ENCODE measurements around the gene OR10K1. TPM values are rescaled to one million over a fixed set of nuclear protein-coding genes. Genes with fewer than 3 reads are reported as not detected.

OR10K1 gene
- total RNA-seq, 1 donor from 2014 or later: not detected

GRCh38 chr1:158457246-158457645, 4.4 kb upstream of the OR10K1 start:
- H3K27ac Mint-ChIP-seq (ENCODE audit: unreplicated experiment): no peak overlapping the region
- H3K4me3 Mint-ChIP-seq (ENCODE audit: unreplicated experiment): no peak overlapping the region
- no peaks in the 10 kb centered on the region for H3K36me3 Mint-ChIP-seq (ENCODE audit: unreplicated experiment)

GRCh38 chr1:158458263-158458662, 3.4 kb upstream of the OR10K1 start:
- Mint-ChIP-seq H3K27ac (ENCODE audit: unreplicated experiment) (no peak overlapping the region), H3K36me3 (ENCODE audit: unreplicated experiment) (no peaks in the 10 kb centered on the region), H3K27me3 (ENCODE audit: unreplicated experiment) (no peaks in the 10 kb centered on the region), H3K4me1 (ENCODE audit: unreplicated experiment) (no peaks in the 10 kb centered on the region), H3K9me3 (ENCODE audit: unreplicated experiment) (peaks cover 8% of the 10 kb centered on the region), H3K4me3 (ENCODE audit: unreplicated experiment) (no peak overlapping the region)
- DNase-seq (ENCODE audit: extremely low spot score, unreplicated experiment): no peak
- no peak for TF ChIP-seq CTCF (IDR thresholded peaks at IDR 0.05)

More at GRCh38 chr1:158457246-158457645, 4.4 kb upstream of the OR10K1 start:
- Mint-ChIP-seq H3K4me1 (ENCODE audit: unreplicated experiment) (no peaks in the 10 kb centered on the region), H3K9me3 (ENCODE audit: unreplicated experiment) (peaks cover 15% of the 10 kb centered on the region), H3K27me3 (ENCODE audit: unreplicated experiment) (no peaks in the 10 kb centered on the region)
- TF ChIP-seq CTCF (IDR thresholded peaks at IDR 0.05): no peak
- no peak for DNase-seq (ENCODE audit: extremely low spot score, unreplicated experiment)

- no peak for TF ChIP-seq CTCF (IDR thresholded peaks at IDR 0.05)
- H3K9me3 Mint-ChIP-seq (ENCODE audit: unreplicated experiment): no peaks in the 10 kb centered on the region
- H3K27me3 Mint-ChIP-seq (ENCODE audit: unreplicated experiment): no peaks in the 10 kb centered on the region
- DNase-seq (ENCODE audit: extremely low spot score, unreplicated experiment): no peak
- H3K4me1 Mint-ChIP-seq (ENCODE audit: unreplicated experiment): no peaks in the 10 kb centered on the region
- H3K27ac Mint-ChIP-seq (ENCODE audit: unreplicated experiment): no peak within 1 kb of the TSS
- H3K36me3 Mint-ChIP-seq (ENCODE audit: unreplicated experiment): no peaks in the 10 kb centered on the region
- H3K4me3 Mint-ChIP-seq (ENCODE audit: unreplicated experiment): no peak within 1 kb of the TSS
Observed at GRCh38 chr1:158471920-158472319, 10.3 kb downstream of the OR10K1 start, which contains the start of gene OR10R2. Gene OR10R2, plus strand, starts transcription at chr1:158472220. Its CDS starts 106 bp downstream, at chr1:158472326.

- H3K36me3 Mint-ChIP-seq (ENCODE audit: unreplicated experiment): no peaks in the 10 kb centered on the region
- H3K27ac Mint-ChIP-seq (ENCODE audit: unreplicated experiment): no peak overlapping the region
- DNase-seq (ENCODE audit: extremely low spot score, unreplicated experiment): no peak
- no peaks in the 10 kb centered on the region for H3K27me3 Mint-ChIP-seq (ENCODE audit: unreplicated experiment)
- no peak for TF ChIP-seq CTCF (IDR thresholded peaks at IDR 0.05)
- no peaks in the 10 kb centered on the region for H3K9me3 Mint-ChIP-seq (ENCODE audit: unreplicated experiment)
- no peaks in the 10 kb centered on the region for H3K4me1 Mint-ChIP-seq (ENCODE audit: unreplicated experiment)
- H3K4me3 Mint-ChIP-seq (ENCODE audit: unreplicated experiment): no peak overlapping the region
Observed at GRCh38 chr1:158485455-158485854, 23.8 kb downstream of the OR10K1 start.

GRCh38 chr1:158491316-158491715, 29.7 kb downstream of the OR10K1 start:
- no peak for TF ChIP-seq CTCF (IDR thresholded peaks at IDR 0.05)
- no peak for DNase-seq (ENCODE audit: extremely low spot score, unreplicated experiment)
- Mint-ChIP-seq H3K27me3 (ENCODE audit: unreplicated experiment) (peaks cover 4% of the 10 kb centered on the region), H3K9me3 (ENCODE audit: unreplicated experiment) (no peaks in the 10 kb centered on the region), H3K4me3 (ENCODE audit: unreplicated experiment) (no peak overlapping the region), H3K4me1 (ENCODE audit: unreplicated experiment) (no peaks in the 10 kb centered on the region), H3K36me3 (ENCODE audit: unreplicated experiment) (no peaks in the 10 kb centered on the region), H3K27ac (ENCODE audit: unreplicated experiment) (no peak overlapping the region)

Measured in osteocyte (in vitro differentiated cells).